Ishikawa (cell line): ENCODE measurements around the gene GALP.

Experiments
- CEBPB ChIP-seq: IDR thresholded peaks from 2 replicates; pipeline ENCODE4 v1.6.1; 2012
- CREB1 ChIP-seq: IDR thresholded peaks from 2 replicates; pipeline ENCODE4 v1.6.1; 2012; ENCODE audit warnings: low read depth
- EGR1 ChIP-seq: IDR thresholded peaks from 2 replicates; pipeline ENCODE4 v1.6.1; 2012
- EP300 ChIP-seq: IDR thresholded peaks from 2 replicates; pipeline ENCODE4 v1.6.1; 2012; ENCODE audit warnings: borderline replicate concordance
- FOXM1 ChIP-seq: IDR thresholded peaks from 2 replicates; pipeline ENCODE4 v1.6.1; 2012; ENCODE audit warnings: low read depth, borderline replicate concordance
- MAX ChIP-seq: IDR thresholded peaks from 2 replicates; pipeline ENCODE4 v1.6.1; 2012
- NFIC ChIP-seq: IDR thresholded peaks from 2 replicates; pipeline ENCODE4 v1.6.1; 2012
- RAD21 ChIP-seq: IDR thresholded peaks from 2 replicates; pipeline ENCODE4 v1.6.1; 2012; ENCODE audit warnings: low read depth
- TAF1 ChIP-seq: IDR thresholded peaks from 2 replicates; pipeline ENCODE4 v1.6.1; 2012; ENCODE audit warnings: low read depth, mild to moderate bottlenecking
- TCF12 ChIP-seq: IDR thresholded peaks from 2 replicates; pipeline ENCODE4 v1.6.1; 2012; ENCODE audit warnings: low read depth
- TEAD4 ChIP-seq: IDR thresholded peaks from 2 replicates; pipeline ENCODE4 v1.6.1; 2012
- YY1 ChIP-seq: IDR thresholded peaks from 2 replicates; pipeline ENCODE4 v1.6.1; 2012; ENCODE audit warnings: low read depth
- ZBTB7A ChIP-seq: IDR thresholded peaks from 2 replicates; pipeline ENCODE4 v1.6.1; 2012; ENCODE audit warnings: low read depth
- TF ChIP-seq, protein P1 (sequence below): IDR thresholded peaks from 2 replicates; pipeline ENCODE4 v1.6.1; 2012; ENCODE audit warnings: low read depth, mild to moderate bottlenecking
- TF ChIP-seq, protein P2 (sequence below): IDR thresholded peaks from 2 replicates; pipeline ENCODE4 v1.6.1; 2012

The GALP gene

DNA sequence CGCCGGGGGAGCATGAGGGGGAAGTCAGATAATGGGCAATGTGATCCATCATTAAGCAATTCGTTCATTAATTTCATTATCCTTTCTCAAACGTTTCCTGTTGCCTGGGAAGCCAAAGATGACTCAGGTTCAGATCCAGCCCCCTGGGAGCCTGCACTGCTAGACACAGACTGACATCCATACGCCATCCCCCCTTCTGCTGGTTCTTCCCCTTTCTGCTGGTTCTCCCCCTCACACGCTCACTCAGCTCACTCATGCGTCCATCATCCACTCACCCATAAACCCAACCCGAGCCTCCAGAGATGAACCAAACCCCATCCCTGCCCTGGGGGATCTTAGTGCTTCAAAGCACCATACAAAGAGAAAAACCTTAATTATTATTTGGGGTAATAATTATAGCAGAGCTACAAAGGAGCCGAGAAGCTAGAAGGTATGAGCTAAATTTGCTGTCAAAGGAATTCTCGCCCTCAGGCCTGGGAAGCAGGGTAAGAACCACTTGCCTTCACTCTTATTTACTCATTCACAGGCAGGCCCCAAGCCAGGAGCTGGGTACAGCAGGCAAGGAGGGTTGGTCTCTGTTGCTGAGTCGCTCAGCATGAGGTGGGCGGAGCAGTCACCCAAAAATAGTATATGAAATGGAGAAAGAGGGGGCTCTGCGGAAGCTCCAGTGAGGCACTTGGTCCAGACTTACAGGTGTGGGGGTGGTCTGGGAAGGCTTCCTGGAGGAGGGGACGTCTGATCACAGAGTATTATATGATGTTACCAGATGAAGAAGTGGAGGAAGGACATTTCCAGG lies 41.8 kb upstream of the GALP start:
- TF ChIP-seq NFIC (no peak), CREB1 (no peak), TEAD4 (no peak), CEBPB (no peak)

DNA sequence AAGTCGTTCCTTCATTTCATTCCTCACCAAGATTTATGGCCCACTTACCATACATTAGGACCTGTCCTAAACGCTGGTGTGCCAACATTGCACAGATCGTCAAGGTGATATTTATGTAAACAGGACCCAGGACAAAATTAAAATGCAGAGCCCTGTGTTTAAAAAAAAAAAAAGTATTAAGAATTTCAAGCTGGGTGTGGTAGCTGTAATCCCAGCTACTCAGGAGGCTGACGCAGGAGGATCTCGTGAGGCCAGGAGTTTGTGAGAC lies 41.2 kb upstream of the GALP start:
- TF ChIP-seq NFIC (no peak), CREB1 (no peak), EP300 (no peak), EGR1 (no peak), TCF12 (no peak), ZBTB7A (no peak)
- TF ChIP-seq, protein P1, sequence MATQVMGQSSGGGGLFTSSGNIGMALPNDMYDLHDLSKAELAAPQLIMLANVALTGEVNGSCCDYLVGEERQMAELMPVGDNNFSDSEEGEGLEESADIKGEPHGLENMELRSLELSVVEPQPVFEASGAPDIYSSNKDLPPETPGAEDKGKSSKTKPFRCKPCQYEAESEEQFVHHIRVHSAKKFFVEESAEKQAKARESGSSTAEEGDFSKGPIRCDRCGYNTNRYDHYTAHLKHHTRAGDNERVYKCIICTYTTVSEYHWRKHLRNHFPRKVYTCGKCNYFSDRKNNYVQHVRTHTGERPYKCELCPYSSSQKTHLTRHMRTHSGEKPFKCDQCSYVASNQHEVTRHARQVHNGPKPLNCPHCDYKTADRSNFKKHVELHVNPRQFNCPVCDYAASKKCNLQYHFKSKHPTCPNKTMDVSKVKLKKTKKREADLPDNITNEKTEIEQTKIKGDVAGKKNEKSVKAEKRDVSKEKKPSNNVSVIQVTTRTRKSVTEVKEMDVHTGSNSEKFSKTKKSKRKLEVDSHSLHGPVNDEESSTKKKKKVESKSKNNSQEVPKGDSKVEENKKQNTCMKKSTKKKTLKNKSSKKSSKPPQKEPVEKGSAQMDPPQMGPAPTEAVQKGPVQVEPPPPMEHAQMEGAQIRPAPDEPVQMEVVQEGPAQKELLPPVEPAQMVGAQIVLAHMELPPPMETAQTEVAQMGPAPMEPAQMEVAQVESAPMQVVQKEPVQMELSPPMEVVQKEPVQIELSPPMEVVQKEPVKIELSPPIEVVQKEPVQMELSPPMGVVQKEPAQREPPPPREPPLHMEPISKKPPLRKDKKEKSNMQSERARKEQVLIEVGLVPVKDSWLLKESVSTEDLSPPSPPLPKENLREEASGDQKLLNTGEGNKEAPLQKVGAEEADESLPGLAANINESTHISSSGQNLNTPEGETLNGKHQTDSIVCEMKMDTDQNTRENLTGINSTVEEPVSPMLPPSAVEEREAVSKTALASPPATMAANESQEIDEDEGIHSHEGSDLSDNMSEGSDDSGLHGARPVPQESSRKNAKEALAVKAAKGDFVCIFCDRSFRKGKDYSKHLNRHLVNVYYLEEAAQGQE, result no peak

DNA sequence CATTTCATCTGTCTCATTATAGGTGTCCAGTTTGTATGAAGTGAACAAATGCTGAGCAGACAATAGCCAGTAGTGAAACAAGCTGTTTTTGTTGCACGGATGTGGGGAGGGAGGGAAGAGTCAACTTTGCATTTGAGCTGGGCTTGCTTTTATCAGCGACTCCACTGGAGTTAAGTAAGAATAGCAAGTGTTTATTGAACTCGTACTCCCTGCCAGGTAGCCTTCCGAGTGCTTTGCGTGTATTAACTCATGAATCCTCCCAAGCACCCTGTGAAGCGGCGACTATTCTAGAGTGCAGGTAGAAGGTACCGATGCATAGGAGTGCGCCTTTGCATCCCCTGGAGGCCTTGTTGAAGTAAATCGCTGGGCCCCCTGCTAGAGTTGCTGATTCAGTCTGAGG lies 39.4 kb upstream of the GALP start:
- no peak for TF ChIP-seq NFIC
- no peak for TF ChIP-seq TCF12
- no peak for TF ChIP-seq CREB1

DNA sequence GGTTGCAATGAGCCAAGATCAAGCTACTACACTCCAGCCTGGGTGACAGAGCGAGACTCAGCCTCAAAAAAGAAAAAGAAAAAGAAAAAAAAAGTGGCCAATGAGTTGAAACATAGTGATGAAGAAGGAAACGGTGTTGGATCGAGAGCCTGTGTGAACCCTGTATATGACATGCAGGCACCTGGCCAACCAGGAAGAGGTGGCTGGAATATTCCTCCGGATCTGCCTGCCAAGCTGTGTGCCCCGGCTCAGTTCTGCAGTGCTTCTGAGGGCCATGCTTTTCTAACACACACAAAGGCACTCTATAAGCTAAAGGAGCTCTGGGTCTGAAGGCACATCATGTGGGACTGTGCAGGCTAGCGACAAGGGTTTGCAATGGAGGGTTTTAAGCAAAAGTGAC lies 38.4 kb upstream of the GALP start:
- TF ChIP-seq ZBTB7A (no peak), TEAD4 (no peak), TAF1 (no peak), MAX (no peak), RAD21 (no peak), TCF12 (no peak), NFIC (no peak), YY1 (no peak), CEBPB (no peak), EGR1 (no peak), FOXM1 (no peak), EP300 (no peak), CREB1 (no peak)
- TF ChIP-seq, protein P2, sequence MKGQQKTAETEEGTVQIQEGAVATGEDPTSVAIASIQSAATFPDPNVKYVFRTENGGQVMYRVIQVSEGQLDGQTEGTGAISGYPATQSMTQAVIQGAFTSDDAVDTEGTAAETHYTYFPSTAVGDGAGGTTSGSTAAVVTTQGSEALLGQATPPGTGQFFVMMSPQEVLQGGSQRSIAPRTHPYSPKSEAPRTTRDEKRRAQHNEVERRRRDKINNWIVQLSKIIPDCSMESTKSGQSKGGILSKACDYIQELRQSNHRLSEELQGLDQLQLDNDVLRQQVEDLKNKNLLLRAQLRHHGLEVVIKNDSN, result no peak
- TF ChIP-seq, protein P1, result no peak

DNA sequence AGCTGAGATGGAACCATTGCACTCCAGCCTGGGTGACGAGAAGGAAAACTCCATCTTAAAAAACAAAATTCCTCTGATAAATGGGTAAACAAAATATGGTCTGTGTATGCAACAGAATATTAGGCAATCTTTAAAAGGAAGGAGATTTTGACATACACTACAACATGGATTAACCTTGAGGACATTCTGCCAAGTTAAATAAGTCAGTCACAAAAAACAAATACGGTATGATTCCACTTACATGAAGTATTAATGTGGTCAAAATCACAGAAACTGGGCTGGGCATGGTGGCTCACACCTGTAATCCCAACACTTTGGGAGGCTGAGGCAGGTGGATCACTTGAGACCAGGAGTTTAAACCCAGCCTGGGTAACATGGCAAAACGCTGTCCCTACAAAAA lies 37.7 kb upstream of the GALP start:
- TF ChIP-seq EGR1, result no peak
- TF ChIP-seq FOXM1, result no peak
- no peak for TF ChIP-seq CREB1
- TF ChIP-seq TEAD4, result no peak
- TF ChIP-seq RAD21, result no peak
- no peak for TF ChIP-seq MAX
- no peak for TF ChIP-seq TCF12
- TF ChIP-seq TAF1, result no peak
- TF ChIP-seq NFIC, result no peak
- TF ChIP-seq, protein P2, result no peak
- TF ChIP-seq YY1, result no peak
- no peak for TF ChIP-seq ZBTB7A
- no peak for TF ChIP-seq EP300
- TF ChIP-seq, protein P1, result no peak
- no peak for TF ChIP-seq CEBPB
